Stomach (tissue), 9 donors: ENCODE results near the gene RNF146. TPM values are rescaled to one million over a fixed set of nuclear protein-coding genes. Genes with fewer than 3 reads are reported as not detected.

Experiments
- DNase-seq, 2 donors: peaks; one replicate each; pipeline versions ENCODE4 v3.0.0 to v3.0.0-alpha.2; 2013 to 2019
- H3K27ac ChIP-seq, 5 donors: fragments of 200-600 bp in 4 of 5; sonication (generic) in 4 of 5; one replicate each; pipeline ENCODE4 v1.5.1; 2013 to 2019; ENCODE audit warnings: mild to moderate bottlenecking in 1 of 5, moderate library complexity in 1 of 5
- H3K27me3 ChIP-seq, 3 donors: fragments of 200-600 bp; sonication (generic); one replicate each; pipeline ENCODE4 v1.5.1; 2017 to 2019; ENCODE audit warnings: mixed run types in 1 of 3
- H3K36me3 ChIP-seq, 4 donors: fragments of 200-600 bp; sonication (generic); 1 replicate in 3 of 4; 2 replicates in 1 of 4; pipeline ENCODE4 v1.5.1; 2016 to 2019
- H3K4me1 ChIP-seq, 4 donors: fragments of 200-600 bp; sonication (generic); one replicate each; pipeline ENCODE4 v1.5.1; 2016 to 2019
- H3K4me3 ChIP-seq, 4 donors: fragments of 200-600 bp; sonication (generic) in 3 of 4; one replicate each; pipeline ENCODE4 v1.5.1; 2016 to 2019; ENCODE audit warnings: mild to moderate bottlenecking in 1 of 4
- H3K9me3 ChIP-seq, 4 donors: fragments of 200-600 bp; sonication (generic); one replicate each; pipeline ENCODE4 v1.5.1; 2016 to 2019
- EP300 ChIP-seq: sonication (generic); formaldehyde crosslinking; IDR thresholded peaks from one replicate; pipeline ENCODE4 v1.6.1; 2017; ENCODE audit warnings: antibody characterized with exemption
- POLR2A ChIP-seq, 4 donors: fragments of 450-650 bp; IDR thresholded peaks; one replicate each; pipeline ENCODE4 v1.6.1; 2016; ENCODE audit warnings: antibody characterized with exemption in 4 of 4, control low read depth in 2 of 4, mild to moderate bottlenecking in 1 of 4, moderate library complexity in 1 of 4
- POLR2AphosphoS5 ChIP-seq, 3 donors: sonication (generic); formaldehyde crosslinking; IDR thresholded peaks; one replicate each; pipeline ENCODE4 v1.6.1; 2016; ENCODE audit warnings: antibody characterized with exemption in 3 of 3
- WGBS, 5 donors: extraction: QIAGEN DNeasy Blood & Tissue Kit in 3 of 5; methylation state at CpG; one replicate each; pipeline versions ENCODE4 v1.1.5 to v1.1.7; 2013 to 2018; 5-methylcytosine and 5-hydroxymethylcytosine counted together
- intact Hi-C: fragments of 100-400 bp; cut with DNase I; formaldehyde crosslinking; loops from one replicate; pipeline ENCODE4 v1.15.1; 2023; ENCODE audit warnings: low total_unique reads
- polyA plus RNA-seq, 3 donors: library from polyadenylated mRNA; stranded (reverse); fragments of 200-250 nt; gene quantifications; one replicate each; pipeline ENCODE4 v1.2.3, GENCODE V29; 2013
- total RNA-seq, 5 donors: library from RNA; depleted of rRNA; stranded (reverse); fragments of >200 nt; gene quantifications; one replicate each; pipeline versions ENCODE4 v1.1.0 to v1.2.3, GENCODE V29; 2014 to 2016
- TF ChIP-seq, protein P1 (sequence below), 7 experiments: fragments of 450-650 bp in 4 of 7; fragments of 200-600 bp in 3 of 7; sonication (generic) in 3 of 7; IDR thresholded peaks; one replicate each; pipeline ENCODE4 v1.5.1; 2016 to 2019; ENCODE audit warnings: antibody characterized with exemption in 7 of 7, control low read depth in 2 of 7, mild to moderate bottlenecking in 1 of 7
- donor health status: healthy with polysubstance abuse.
- donor health status: Bipolar disorder and iron deficiency.
- donor health status: healthy.

Gene RNF146
- total and polyA plus RNA-seq, 8 donors, result 14.2 to 101 (median 32.7) TPM

DNA sequence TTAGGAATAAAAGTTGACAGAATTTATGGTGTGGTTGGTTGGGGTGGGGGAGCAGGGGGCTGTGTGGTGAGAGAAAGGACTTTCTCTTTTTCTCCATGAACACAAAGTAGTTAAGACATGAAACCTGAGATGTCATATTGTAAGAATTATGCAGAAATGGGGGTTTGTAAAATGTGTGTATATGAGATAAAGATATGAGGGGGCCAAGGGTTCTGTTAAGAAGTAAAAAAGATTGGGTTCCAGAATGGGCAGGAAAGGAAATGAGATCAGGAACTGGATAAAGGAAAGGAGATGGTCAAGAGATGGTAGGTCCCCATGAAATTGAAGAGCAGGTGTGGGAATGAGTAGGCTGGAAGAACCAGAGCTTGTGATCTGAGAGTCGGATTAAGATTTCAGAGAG, 9.7 kb downstream of the RNF146 start:
- Histone ChIP-seq H3K36me3 (peaks cover 7 to 13% (median 12%) of the 10 kb centered on the region in 4 donors), H3K27ac (no peak overlapping the region), H3K4me3 (no peak overlapping the region), H3K4me1 (peaks cover 0 to 70% (median 25%) of the 10 kb centered on the region in 4 donors), H3K9me3 (no peaks in the 10 kb centered on the region), H3K27me3 (no peaks in the 10 kb centered on the region)
- DNase-seq, result no peak
- TF ChIP-seq, protein P1, sequence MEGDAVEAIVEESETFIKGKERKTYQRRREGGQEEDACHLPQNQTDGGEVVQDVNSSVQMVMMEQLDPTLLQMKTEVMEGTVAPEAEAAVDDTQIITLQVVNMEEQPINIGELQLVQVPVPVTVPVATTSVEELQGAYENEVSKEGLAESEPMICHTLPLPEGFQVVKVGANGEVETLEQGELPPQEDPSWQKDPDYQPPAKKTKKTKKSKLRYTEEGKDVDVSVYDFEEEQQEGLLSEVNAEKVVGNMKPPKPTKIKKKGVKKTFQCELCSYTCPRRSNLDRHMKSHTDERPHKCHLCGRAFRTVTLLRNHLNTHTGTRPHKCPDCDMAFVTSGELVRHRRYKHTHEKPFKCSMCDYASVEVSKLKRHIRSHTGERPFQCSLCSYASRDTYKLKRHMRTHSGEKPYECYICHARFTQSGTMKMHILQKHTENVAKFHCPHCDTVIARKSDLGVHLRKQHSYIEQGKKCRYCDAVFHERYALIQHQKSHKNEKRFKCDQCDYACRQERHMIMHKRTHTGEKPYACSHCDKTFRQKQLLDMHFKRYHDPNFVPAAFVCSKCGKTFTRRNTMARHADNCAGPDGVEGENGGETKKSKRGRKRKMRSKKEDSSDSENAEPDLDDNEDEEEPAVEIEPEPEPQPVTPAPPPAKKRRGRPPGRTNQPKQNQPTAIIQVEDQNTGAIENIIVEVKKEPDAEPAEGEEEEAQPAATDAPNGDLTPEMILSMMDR (IDR thresholded peaks at IDR 0.05), result no peak
- TF ChIP-seq POLR2AphosphoS5 (IDR thresholded peaks at IDR 0.05), result no peak
- no peak for TF ChIP-seq EP300
- TF ChIP-seq POLR2A (IDR thresholded peaks at IDR 0.05), result no peak
- 92 to 97% (median 96%) methylated on average over 1 of the region's 1 CpG for WGBS, 5 donors
- intact Hi-C loops, result no loop called here

DNA sequence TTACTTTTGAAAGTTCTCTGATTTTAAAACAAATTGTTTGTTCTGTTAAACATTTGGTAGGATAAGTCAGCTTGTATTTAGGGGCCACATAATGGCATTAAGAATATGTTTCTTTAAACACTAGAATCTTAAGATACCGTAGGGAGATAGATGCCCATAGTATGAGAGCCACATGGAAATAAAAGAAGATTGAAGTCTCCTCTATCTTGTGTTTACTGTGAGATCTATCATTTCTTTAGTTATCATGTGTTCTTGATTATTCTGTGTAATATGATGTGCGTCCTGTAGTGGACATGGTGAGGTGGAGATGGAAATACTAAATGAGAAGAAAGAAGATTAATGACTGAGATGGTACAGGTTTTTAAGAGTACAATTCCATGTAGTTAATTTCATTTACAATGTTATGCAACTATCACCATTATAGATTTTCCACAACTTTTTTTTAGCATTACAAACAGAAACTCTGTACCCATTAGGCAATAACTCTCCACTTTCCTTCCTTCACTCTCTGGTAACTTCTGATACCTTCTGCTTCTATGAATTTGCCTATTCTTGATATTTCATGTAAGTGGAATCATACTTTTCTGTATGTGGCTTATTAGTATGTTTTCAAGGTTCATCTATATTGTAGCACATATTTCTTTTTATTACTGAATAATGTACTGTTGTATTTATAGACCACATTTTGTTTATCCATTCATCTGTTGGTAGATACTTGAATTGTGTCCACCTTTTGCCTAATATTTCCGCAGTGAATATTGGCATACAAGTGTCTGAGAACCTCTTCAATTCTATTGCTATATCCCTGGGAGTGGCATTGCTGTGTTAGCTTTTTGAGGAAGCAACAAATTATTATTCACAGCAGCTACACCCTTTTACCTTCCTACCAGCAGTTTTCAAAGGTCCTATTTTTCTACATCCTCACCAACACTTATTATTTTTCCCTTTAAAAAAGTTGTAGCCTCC, 11.5 kb downstream of the RNF146 start:
- no peak overlapping the region for H3K27ac ChIP-seq
- peaks cover 18 to 31% (median 28%) of the 10 kb centered on the region in 4 donors for H3K36me3 ChIP-seq
- intact Hi-C loops, result no loop called here
- peaks cover 0 to 52% (median 20%) of the 10 kb centered on the region in 4 donors for H3K4me1 ChIP-seq
- no peak for DNase-seq
- no peaks in the 10 kb centered on the region for H3K27me3 ChIP-seq
- no peak for TF ChIP-seq POLR2A (IDR thresholded peaks at IDR 0.05)
- TF ChIP-seq, protein P1 (IDR thresholded peaks at IDR 0.05), result no peak
- no peak for TF ChIP-seq POLR2AphosphoS5 (IDR thresholded peaks at IDR 0.05)
- no peak for TF ChIP-seq EP300
- 86 to 92% (median 90%) methylated on average over 3 of the region's 3 CpGs for WGBS, 5 donors
- no peak overlapping the region for H3K4me3 ChIP-seq
- no peaks in the 10 kb centered on the region for H3K9me3 ChIP-seq

- Histone ChIP-seq H3K27me3 (no peaks in the 10 kb centered on the region), H3K36me3 (peaks cover 21 to 46% (median 33%) of the 10 kb centered on the region in 4 donors), H3K9me3 (no peaks in the 10 kb centered on the region), H3K27ac (no peak overlapping the region), H3K4me3 (no peak overlapping the region), H3K4me1 (peaks cover 0 to 39% (median 18%) of the 10 kb centered on the region in 4 donors)
- WGBS, 5 donors, result 27 to 60% (median 45%) methylated on average over 1 of the region's 1 CpG
- intact Hi-C loops, result no loop called here
- DNase-seq, result no peak
- TF ChIP-seq EP300 (no peak), POLR2AphosphoS5 (IDR thresholded peaks at IDR 0.05) (no peak), POLR2A (IDR thresholded peaks at IDR 0.05) (no peak)
- TF ChIP-seq, protein P1 (IDR thresholded peaks at IDR 0.05), result no peak
These were observed 13.2 kb downstream of the RNF146 start for GRCh38 chr6:127279815-127280214.

- Histone ChIP-seq H3K27me3 (no peaks in the 10 kb centered on the region), H3K4me3 (no peak overlapping the region), H3K9me3 (no peaks in the 10 kb centered on the region), H3K27ac (no peak overlapping the region), H3K36me3 (peaks cover 32 to 69% (median 55%) of the 10 kb centered on the region in 4 donors), H3K4me1 (peaks cover 0 to 21% (median 8%) of the 10 kb centered on the region in 4 donors)
- intact Hi-C loops, result no loop called here
- DNase-seq, result no peak
- WGBS, 5 donors, result 98 to 100% (median 100%) methylated on average over 1 of the region's 1 CpG
- TF ChIP-seq POLR2A (IDR thresholded peaks at IDR 0.05) (no peak), POLR2AphosphoS5 (IDR thresholded peaks at IDR 0.05) (no peak), EP300 (no peak)
- TF ChIP-seq, protein P1 (IDR thresholded peaks at IDR 0.05), result no peak
These were observed 15.5 kb downstream of the RNF146 start for GRCh38 chr6:127282184-127282583.
